GM12872 (cell line): ENCODE results near the gene UTP18.

Source experiments
- TF ChIP-seq, protein P1 (sequence below): IDR thresholded peaks from 3 replicates; pipeline ENCODE4 v1.5.1; 2011; ENCODE audit warnings: low read depth, mild to moderate bottlenecking, low read length, moderate library complexity; ENCODE audit not compliant: insufficient read depth

UTP18 gene

GRCh38 chr17:51260237-51261023, at the start of gene UTP18:
Gene UTP18, plus strand, starts transcription at chr17:51260546. Its CDS starts 39 bp downstream, at chr17:51260585.
- TF ChIP-seq, protein P1, sequence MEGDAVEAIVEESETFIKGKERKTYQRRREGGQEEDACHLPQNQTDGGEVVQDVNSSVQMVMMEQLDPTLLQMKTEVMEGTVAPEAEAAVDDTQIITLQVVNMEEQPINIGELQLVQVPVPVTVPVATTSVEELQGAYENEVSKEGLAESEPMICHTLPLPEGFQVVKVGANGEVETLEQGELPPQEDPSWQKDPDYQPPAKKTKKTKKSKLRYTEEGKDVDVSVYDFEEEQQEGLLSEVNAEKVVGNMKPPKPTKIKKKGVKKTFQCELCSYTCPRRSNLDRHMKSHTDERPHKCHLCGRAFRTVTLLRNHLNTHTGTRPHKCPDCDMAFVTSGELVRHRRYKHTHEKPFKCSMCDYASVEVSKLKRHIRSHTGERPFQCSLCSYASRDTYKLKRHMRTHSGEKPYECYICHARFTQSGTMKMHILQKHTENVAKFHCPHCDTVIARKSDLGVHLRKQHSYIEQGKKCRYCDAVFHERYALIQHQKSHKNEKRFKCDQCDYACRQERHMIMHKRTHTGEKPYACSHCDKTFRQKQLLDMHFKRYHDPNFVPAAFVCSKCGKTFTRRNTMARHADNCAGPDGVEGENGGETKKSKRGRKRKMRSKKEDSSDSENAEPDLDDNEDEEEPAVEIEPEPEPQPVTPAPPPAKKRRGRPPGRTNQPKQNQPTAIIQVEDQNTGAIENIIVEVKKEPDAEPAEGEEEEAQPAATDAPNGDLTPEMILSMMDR, result no peak

GRCh38 chr17:51214920-51215319, 45.4 kb upstream of the UTP18 start:
- TF ChIP-seq, protein P1, result no peak

DNA sequence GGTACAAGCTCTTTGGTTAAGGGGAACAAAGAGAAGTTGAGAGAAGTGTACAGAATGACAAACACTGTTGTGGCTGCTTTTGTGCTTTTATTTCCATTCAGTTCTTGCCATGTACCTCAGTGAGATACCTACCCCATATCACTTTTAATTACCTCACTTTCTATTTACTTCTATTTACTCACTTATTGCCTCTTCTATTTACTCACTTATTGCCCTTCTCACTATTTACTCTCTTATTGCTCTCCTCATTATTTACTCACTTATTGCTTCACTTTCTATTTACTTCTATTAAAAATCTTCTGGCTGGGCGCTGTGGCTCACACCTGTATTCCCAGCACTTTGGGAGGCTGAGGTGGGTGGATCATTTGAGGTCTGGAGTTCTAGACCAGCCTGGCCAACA, 42.4 kb upstream of the UTP18 start:
- TF ChIP-seq, protein P1, result no peak

DNA sequence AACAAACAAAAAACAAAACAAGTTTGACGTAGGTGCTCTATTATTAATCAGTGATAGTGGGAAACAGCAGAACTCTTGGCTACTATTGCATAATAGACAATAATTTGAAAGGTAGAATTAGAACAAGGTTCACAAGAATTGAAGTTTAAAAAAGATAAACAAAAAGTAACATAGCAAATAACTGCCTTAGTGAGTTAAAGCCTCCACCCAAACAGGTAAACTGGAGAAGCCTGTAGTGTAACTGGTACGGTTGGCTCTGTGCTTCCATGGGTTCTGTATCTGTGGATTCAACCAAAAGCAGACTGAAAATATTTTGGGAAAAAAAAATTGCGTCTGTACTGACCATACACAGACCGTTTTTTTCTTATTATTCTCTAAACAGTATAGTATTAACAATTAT, 39.0 kb upstream of the UTP18 start:
- TF ChIP-seq, protein P1, result no peak

GRCh38 chr17:51224402-51225262, 35.7 kb upstream of the UTP18 start:
- TF ChIP-seq, protein P1, result no peak

GRCh38 chr17:51228161-51228560, 32.2 kb upstream of the UTP18 start:
- TF ChIP-seq, protein P1, result no peak

- TF ChIP-seq, protein P1, result no peak
Measured at GRCh38 chr17:51229889-51230288, 30.5 kb upstream of the UTP18 start.
